HG03066 (cell line): Measurements from ENCODE around the gene RHOC.
"Not testable (repeated sequence)": the region's sequence is repeated elsewhere in the genome, so short reads cannot be mapped to it uniquely, and the experiment has no call there.

ENCODE experiments used
- ATAC-seq: cut with Tn5 transposase; IDR thresholded peaks from one replicate; pipeline ENCODE4 v1.9.1; 2021; ENCODE audit warnings: low read depth; ENCODE audit not compliant: unreplicated experiment

The RHOC gene

GRCh38 chr1:112706505-112707220 lies at the start of gene RHOC:
TSS of gene RHOC (minus strand) at chr1:112707127. CDS start at chr1:112703799, 3,328 bp downstream.
- peak; percentile 49 for ATAC-seq

GRCh38 chr1:112754116-112754628 lies 47.2 kb upstream of the RHOC start:
- no peak for ATAC-seq

- ATAC-seq = no peak
Measured at GRCh38 chr1:112748396-112748795, 41.5 kb upstream of the RHOC start.

GRCh38 chr1:112744009-112744578 lies 37.2 kb upstream of the RHOC start:
- ATAC-seq = no peak

GRCh38 chr1:112743174-112744008 lies 36.5 kb upstream of the RHOC start:
- ATAC-seq = no peak

GRCh38 chr1:112737573-112737972 lies 30.6 kb upstream of the RHOC start:
- no peak for ATAC-seq

- ATAC-seq = no peak
Measured at GRCh38 chr1:112735752-112736151, 28.8 kb upstream of the RHOC start.

- ATAC-seq = no peak
Measured at GRCh38 chr1:112731451-112731850, 24.5 kb upstream of the RHOC start.

GRCh38 chr1:112729909-112730308 lies 23.0 kb upstream of the RHOC start:
- ATAC-seq = no peak

GRCh38 chr1:112729011-112729410 lies 22.1 kb upstream of the RHOC start:
- ATAC-seq = not testable (repeated sequence)

- ATAC-seq = not testable (repeated sequence)
Measured at GRCh38 chr1:112728306-112728971, 21.5 kb upstream of the RHOC start.

- ATAC-seq = no peak
Measured at GRCh38 chr1:112727716-112728115, 20.8 kb upstream of the RHOC start.

GRCh38 chr1:112724240-112724639 lies 17.3 kb upstream of the RHOC start:
- not testable (repeated sequence) for ATAC-seq

- no peak for ATAC-seq
Measured at GRCh38 chr1:112723511-112723839, 16.5 kb upstream of the RHOC start.

- ATAC-seq = no peak
Measured at GRCh38 chr1:112722601-112723510, 15.9 kb upstream of the RHOC start.

- no peak for ATAC-seq
Measured at GRCh38 chr1:112721966-112722524, 15.1 kb upstream of the RHOC start.

- ATAC-seq = not testable (repeated sequence)
Measured at GRCh38 chr1:112721294-112721693, 14.4 kb upstream of the RHOC start.

GRCh38 chr1:112720800-112721199 lies 13.9 kb upstream of the RHOC start:
- ATAC-seq = no peak

GRCh38 chr1:112719706-112720105 lies 12.8 kb upstream of the RHOC start:
- ATAC-seq = no peak
